Measurements from ENCODE around the gene GABPB2.

Gene GABPB2

GRCh38 chr1:151048645-151049032, 21.9 kb upstream of the GABPB2 start:
- Histone ChIP-seq H3K4me3 (ENCODE audit: low read length) (peak overlapping the region; percentile 85), H3K9ac (ENCODE audit: low read length) (peak overlapping the region; percentile 84), H3K4me1 (ENCODE audit: control insufficient read depth, low read depth, low read length) (no peaks in the 10 kb centered on the region), H3K27ac (ENCODE audit: low read length) (no peak overlapping the region), H3K36me3 (ENCODE audit: control insufficient read depth, low read depth, low read length) (peaks cover 19% of the 10 kb centered on the region), H3K9me3 (ENCODE audit: control insufficient read depth, low read depth, low read length) (no peaks in the 10 kb centered on the region), H3K27me3 (ENCODE audit: control insufficient read depth, insufficient read depth, low read length) (no peaks in the 10 kb centered on the region)

GRCh38 chr1:151049458-151049857, 21.1 kb upstream of the GABPB2 start:
- H3K4me3 ChIP-seq (ENCODE audit: low read length), result no peak overlapping the region
- no peaks in the 10 kb centered on the region for H3K4me1 ChIP-seq (ENCODE audit: control insufficient read depth, low read depth, low read length)
- no peaks in the 10 kb centered on the region for H3K9me3 ChIP-seq (ENCODE audit: control insufficient read depth, low read depth, low read length)
- H3K36me3 ChIP-seq (ENCODE audit: control insufficient read depth, low read depth, low read length), result peaks cover 26% of the 10 kb centered on the region
- H3K27ac ChIP-seq (ENCODE audit: low read length), result no peak overlapping the region
- H3K9ac ChIP-seq (ENCODE audit: low read length), result no peak overlapping the region
- H3K27me3 ChIP-seq (ENCODE audit: control insufficient read depth, insufficient read depth, low read length), result no peaks in the 10 kb centered on the region

GRCh38 chr1:151050051-151050688, 20.4 kb upstream of the GABPB2 start:
- no peaks in the 10 kb centered on the region for H3K9me3 ChIP-seq (ENCODE audit: control insufficient read depth, low read depth, low read length)
- H3K9ac ChIP-seq (ENCODE audit: low read length), result no peak overlapping the region
- H3K27ac ChIP-seq (ENCODE audit: low read length), result no peak overlapping the region
- H3K27me3 ChIP-seq (ENCODE audit: control insufficient read depth, insufficient read depth, low read length), result no peaks in the 10 kb centered on the region
- no peak overlapping the region for H3K4me3 ChIP-seq (ENCODE audit: low read length)
- peaks cover 34% of the 10 kb centered on the region for H3K36me3 ChIP-seq (ENCODE audit: control insufficient read depth, low read depth, low read length)
- H3K4me1 ChIP-seq (ENCODE audit: control insufficient read depth, low read depth, low read length), result no peaks in the 10 kb centered on the region

- no peaks in the 10 kb centered on the region for H3K4me1 ChIP-seq (ENCODE audit: control insufficient read depth, low read depth, low read length)
- H3K4me3 ChIP-seq (ENCODE audit: low read length), result no peak overlapping the region
- H3K36me3 ChIP-seq (ENCODE audit: control insufficient read depth, low read depth, low read length), result peaks cover 44% of the 10 kb centered on the region
- H3K27ac ChIP-seq (ENCODE audit: low read length), result no peak overlapping the region
- H3K9me3 ChIP-seq (ENCODE audit: control insufficient read depth, low read depth, low read length), result no peaks in the 10 kb centered on the region
- H3K27me3 ChIP-seq (ENCODE audit: control insufficient read depth, insufficient read depth, low read length), result no peaks in the 10 kb centered on the region
- no peak overlapping the region for H3K9ac ChIP-seq (ENCODE audit: low read length)
These were observed 19.1 kb upstream of the GABPB2 start for GRCh38 chr1:151051356-151052009.

GRCh38 chr1:151054971-151055547, 15.5 kb upstream of the GABPB2 start:
- H3K9me3 ChIP-seq (ENCODE audit: control insufficient read depth, low read depth, low read length), result no peaks in the 10 kb centered on the region
- H3K27ac ChIP-seq (ENCODE audit: low read length), result no peak overlapping the region
- H3K4me1 ChIP-seq (ENCODE audit: control insufficient read depth, low read depth, low read length), result peaks cover 9% of the 10 kb centered on the region
- peaks cover 47% of the 10 kb centered on the region for H3K36me3 ChIP-seq (ENCODE audit: control insufficient read depth, low read depth, low read length)
- no peak overlapping the region for H3K9ac ChIP-seq (ENCODE audit: low read length)
- no peak overlapping the region for H3K4me3 ChIP-seq (ENCODE audit: low read length)
- H3K27me3 ChIP-seq (ENCODE audit: control insufficient read depth, insufficient read depth, low read length), result no peaks in the 10 kb centered on the region

GRCh38 chr1:151055581-151055980, 15.0 kb upstream of the GABPB2 start:
- H3K27ac ChIP-seq (ENCODE audit: low read length), result no peak overlapping the region
- no peaks in the 10 kb centered on the region for H3K9me3 ChIP-seq (ENCODE audit: control insufficient read depth, low read depth, low read length)
- no peak overlapping the region for H3K9ac ChIP-seq (ENCODE audit: low read length)
- H3K4me3 ChIP-seq (ENCODE audit: low read length), result no peak overlapping the region
- peaks cover 47% of the 10 kb centered on the region for H3K36me3 ChIP-seq (ENCODE audit: control insufficient read depth, low read depth, low read length)
- no peaks in the 10 kb centered on the region for H3K27me3 ChIP-seq (ENCODE audit: control insufficient read depth, insufficient read depth, low read length)
- H3K4me1 ChIP-seq (ENCODE audit: control insufficient read depth, low read depth, low read length), result peaks cover 9% of the 10 kb centered on the region

- Histone ChIP-seq H3K27ac (ENCODE audit: low read length) (no peak overlapping the region), H3K4me3 (ENCODE audit: low read length) (no peak overlapping the region), H3K4me1 (ENCODE audit: control insufficient read depth, low read depth, low read length) (peaks cover 12% of the 10 kb centered on the region), H3K27me3 (ENCODE audit: control insufficient read depth, insufficient read depth, low read length) (no peaks in the 10 kb centered on the region), H3K9ac (ENCODE audit: low read length) (no peak overlapping the region), H3K36me3 (ENCODE audit: control insufficient read depth, low read depth, low read length) (peaks cover 47% of the 10 kb centered on the region), H3K9me3 (ENCODE audit: control insufficient read depth, low read depth, low read length) (no peaks in the 10 kb centered on the region)
These were observed 14.4 kb upstream of the GABPB2 start for GRCh38 chr1:151056149-151056548.

GRCh38 chr1:151058692-151059091, 11.9 kb upstream of the GABPB2 start:
- Histone ChIP-seq H3K9me3 (ENCODE audit: control insufficient read depth, low read depth, low read length) (no peaks in the 10 kb centered on the region), H3K4me1 (ENCODE audit: control insufficient read depth, low read depth, low read length) (peaks cover 24% of the 10 kb centered on the region), H3K4me3 (ENCODE audit: low read length) (peak overlapping the region; percentile 83), H3K9ac (ENCODE audit: low read length) (peak overlapping the region; percentile 88), H3K36me3 (ENCODE audit: control insufficient read depth, low read depth, low read length) (peaks cover 28% of the 10 kb centered on the region), H3K27ac (ENCODE audit: low read length) (peak overlapping the region; percentile 77), H3K27me3 (ENCODE audit: control insufficient read depth, insufficient read depth, low read length) (no peaks in the 10 kb centered on the region)

GRCh38 chr1:151059109-151060006, 11.2 kb upstream of the GABPB2 start, which contains the start of gene CDC42SE1:
Gene CDC42SE1 (minus strand): TSS chr1:151059622. CDS start chr1:151055730, 3,892 bp downstream.
- H3K9me3 ChIP-seq (ENCODE audit: control insufficient read depth, low read depth, low read length), result no peaks in the 10 kb centered on the region
- H3K9ac ChIP-seq (ENCODE audit: low read length), result peak within 1 kb of the TSS; percentile 88
- H3K36me3 ChIP-seq (ENCODE audit: control insufficient read depth, low read depth, low read length), result peaks cover 22% of the 10 kb centered on the region
- peaks cover 24% of the 10 kb centered on the region for H3K4me1 ChIP-seq (ENCODE audit: control insufficient read depth, low read depth, low read length)
- peak within 1 kb of the TSS; percentile 83 for H3K4me3 ChIP-seq (ENCODE audit: low read length)
- no peaks in the 10 kb centered on the region for H3K27me3 ChIP-seq (ENCODE audit: control insufficient read depth, insufficient read depth, low read length)
- peak within 1 kb of the TSS; percentile 81 for H3K27ac ChIP-seq (ENCODE audit: low read length)

- H3K9ac ChIP-seq (ENCODE audit: low read length), result peak within 1 kb of the TSS; percentile 88
- peak within 1 kb of the TSS; percentile 83 for H3K4me3 ChIP-seq (ENCODE audit: low read length)
- H3K36me3 ChIP-seq (ENCODE audit: control insufficient read depth, low read depth, low read length), result peaks cover 14% of the 10 kb centered on the region
- peaks cover 24% of the 10 kb centered on the region for H3K4me1 ChIP-seq (ENCODE audit: control insufficient read depth, low read depth, low read length)
- no peaks in the 10 kb centered on the region for H3K27me3 ChIP-seq (ENCODE audit: control insufficient read depth, insufficient read depth, low read length)
- H3K9me3 ChIP-seq (ENCODE audit: control insufficient read depth, low read depth, low read length), result no peaks in the 10 kb centered on the region
- H3K27ac ChIP-seq (ENCODE audit: low read length), result peak within 1 kb of the TSS; percentile 81
These were observed 10.4 kb upstream of the GABPB2 start, which contains the start of gene MLLT11 for GRCh38 chr1:151060007-151060656. Gene MLLT11 (plus strand): TSS chr1:151060397. CDS start chr1:151067225, 6,828 bp downstream.

All from iPS-18a (cell line).